AG04450 (cell line): ENCODE data around the gene CLMP. TPM values are rescaled to one million over a fixed set of nuclear protein-coding genes. Genes with fewer than 3 reads are reported as not detected.

Source experiments
- CTCF ChIA-PET: fragments of 300-600, 350-600 bp; formaldehyde crosslinking; extraction: SDS; loops from one replicate; lab custom pipeline; 2022; ENCODE audit warnings: antibody characterized with exemption, inconsistent platforms; lab: Charles Lee
- POLR2A ChIA-PET: fragments of 350-600 bp; formaldehyde crosslinking; extraction: SDS; loops from one replicate; lab custom pipeline; 2021; ENCODE audit warnings: antibody characterized with exemption, inconsistent platforms; lab: Yijun Ruan, JAX
- DNase-seq: peaks from one replicate; pipeline ENCODE4 v3.0.0-alpha.2; 2011; ENCODE audit warnings: low read depth, low spot score
- H3K27ac ChIP-seq: one replicate; pipeline ENCODE4 v1.5.1; 2012; ENCODE audit warnings: low read depth, low read length, control low read depth
- H3K27me3 ChIP-seq: one replicate; pipeline ENCODE4 v1.6.0; 2012; ENCODE audit warnings: low read length; ENCODE audit not compliant: control insufficient read depth, insufficient read depth
- H3K4me3 ChIP-seq: 2 replicates; pipeline ENCODE4 v1.5.1; 2011; ENCODE audit warnings: mild to moderate bottlenecking, low read depth, low read length, control low read depth
- H3K9me3 ChIP-seq: 2 replicates; pipeline ENCODE4 v1.5.1; 2012; ENCODE audit warnings: low read length; ENCODE audit not compliant: control insufficient read depth, insufficient read depth
- polyA plus RNA-seq: library from polyadenylated mRNA; depleted of rRNA; stranded (reverse); fragments of >200 nt; gene quantifications from 2 replicates; pipeline ENCODE4 v1.2.3, GENCODE V29; 2011
- TF ChIP-seq, protein P1 (sequence below): IDR thresholded peaks from 2 replicates; pipeline ENCODE4 v1.5.1; 2011; ENCODE audit warnings: low read depth, low read length, control low read depth, inconsistent platforms

CLMP gene
- polyA plus RNA-seq, 1 experiment, result 288 TPM

- Histone ChIP-seq H3K27ac (no peak overlapping the region), H3K4me3 (no peak overlapping the region), H3K27me3 (no peaks in the 10 kb centered on the region), H3K9me3 (peaks cover 5% of the 10 kb centered on the region)
- CTCF ChIA-PET, result interaction anchor here (1.5 kb wide), 1 partner anchor 62 kb away, joined by 7 read pairs; no protein-coding TSS in a partner anchor
- no peak for DNase-seq
- POLR2A ChIA-PET, result interaction anchor here (0.6 to 1.3 kb wide), 4 partner anchors 10 to 486 kb away, joined by 3 read pairs; partner anchors contain the start of gene CLMP
- TF ChIP-seq, protein P1, sequence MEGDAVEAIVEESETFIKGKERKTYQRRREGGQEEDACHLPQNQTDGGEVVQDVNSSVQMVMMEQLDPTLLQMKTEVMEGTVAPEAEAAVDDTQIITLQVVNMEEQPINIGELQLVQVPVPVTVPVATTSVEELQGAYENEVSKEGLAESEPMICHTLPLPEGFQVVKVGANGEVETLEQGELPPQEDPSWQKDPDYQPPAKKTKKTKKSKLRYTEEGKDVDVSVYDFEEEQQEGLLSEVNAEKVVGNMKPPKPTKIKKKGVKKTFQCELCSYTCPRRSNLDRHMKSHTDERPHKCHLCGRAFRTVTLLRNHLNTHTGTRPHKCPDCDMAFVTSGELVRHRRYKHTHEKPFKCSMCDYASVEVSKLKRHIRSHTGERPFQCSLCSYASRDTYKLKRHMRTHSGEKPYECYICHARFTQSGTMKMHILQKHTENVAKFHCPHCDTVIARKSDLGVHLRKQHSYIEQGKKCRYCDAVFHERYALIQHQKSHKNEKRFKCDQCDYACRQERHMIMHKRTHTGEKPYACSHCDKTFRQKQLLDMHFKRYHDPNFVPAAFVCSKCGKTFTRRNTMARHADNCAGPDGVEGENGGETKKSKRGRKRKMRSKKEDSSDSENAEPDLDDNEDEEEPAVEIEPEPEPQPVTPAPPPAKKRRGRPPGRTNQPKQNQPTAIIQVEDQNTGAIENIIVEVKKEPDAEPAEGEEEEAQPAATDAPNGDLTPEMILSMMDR, result no peak
Observed at GRCh38 chr11:123185326-123185725, 9.7 kb downstream of the CLMP start.

DNA sequence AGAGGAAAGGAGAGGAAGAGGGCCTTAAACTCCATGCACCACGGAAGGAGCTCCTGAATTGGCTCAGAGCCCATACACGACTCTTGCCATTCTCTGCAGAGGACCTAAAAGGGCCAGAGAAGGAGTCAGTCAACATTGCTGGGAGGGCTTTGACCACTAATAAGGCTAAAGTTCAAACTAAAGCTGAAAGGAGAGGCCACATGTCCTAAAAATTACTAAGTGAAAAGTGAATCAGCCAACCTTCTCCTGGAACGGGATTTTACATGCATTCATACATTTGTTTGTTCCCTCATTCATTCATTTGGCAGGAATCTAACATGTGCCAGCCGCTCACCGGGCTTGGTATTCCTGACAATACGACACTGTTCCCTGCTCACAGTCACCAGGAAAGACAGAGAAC lies 10.5 kb downstream of the CLMP start:
- Histone ChIP-seq H3K4me3 (no peak overlapping the region), H3K27ac (no peak overlapping the region), H3K9me3 (peaks cover 5% of the 10 kb centered on the region), H3K27me3 (no peaks in the 10 kb centered on the region)
- TF ChIP-seq, protein P1, result no peak
- CTCF ChIA-PET, result interaction anchor here (0.5 kb wide), 1 partner anchor 81 kb away, joined by 3 read pairs; no protein-coding TSS in a partner anchor
- POLR2A ChIA-PET, result interaction anchor here (0.6 to 1.3 kb wide), 5 partner anchors 11 to 485 kb away, joined by 3 to 4 read pairs (median 3); partner anchors contain the start of gene CLMP
- no peak for DNase-seq

DNA sequence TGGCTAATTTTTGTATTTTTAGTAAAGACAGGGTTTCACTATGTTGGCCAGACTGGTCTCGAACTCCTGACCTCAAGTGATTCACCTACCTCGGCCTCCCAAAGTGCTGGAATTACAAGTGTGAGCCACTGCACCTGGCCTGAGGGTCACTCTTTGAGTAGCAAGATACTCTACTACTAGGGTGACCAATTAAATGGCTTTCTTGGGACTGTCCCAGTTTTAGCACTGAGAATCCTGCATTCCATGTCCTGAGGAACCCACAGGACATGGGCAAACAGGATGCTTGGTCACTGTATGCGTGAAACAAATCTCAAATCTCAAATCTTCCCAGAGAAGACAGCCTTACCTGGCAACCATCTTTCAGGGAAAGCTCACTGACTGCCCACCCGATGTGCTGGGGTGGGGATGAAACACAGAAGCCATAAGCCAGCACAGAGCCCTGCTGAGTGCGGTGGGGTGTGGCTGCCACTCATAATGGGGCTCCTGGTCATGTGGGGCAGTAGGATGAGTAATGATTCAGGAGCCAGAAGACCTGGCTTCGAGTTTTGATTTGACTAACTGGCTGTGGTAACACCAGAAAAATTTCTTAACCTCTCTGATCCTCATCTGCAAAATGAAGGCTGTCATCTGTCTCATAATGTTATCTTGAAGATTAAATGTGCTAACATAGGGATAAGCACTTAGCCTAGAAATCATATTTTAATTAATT lies 11.5 kb downstream of the CLMP start:
- Histone ChIP-seq H3K4me3 (no peak overlapping the region), H3K9me3 (peaks cover 5% of the 10 kb centered on the region), H3K27me3 (no peaks in the 10 kb centered on the region), H3K27ac (no peak overlapping the region)
- TF ChIP-seq, protein P1, result no peak
- no peak for DNase-seq
- POLR2A ChIA-PET, result interaction anchor here (0.6 kb wide), 2 partner anchors 48 to 312 kb away, joined by 3 read pairs; no protein-coding TSS in a partner anchor
- CTCF ChIA-PET, result no interaction called here

DNA sequence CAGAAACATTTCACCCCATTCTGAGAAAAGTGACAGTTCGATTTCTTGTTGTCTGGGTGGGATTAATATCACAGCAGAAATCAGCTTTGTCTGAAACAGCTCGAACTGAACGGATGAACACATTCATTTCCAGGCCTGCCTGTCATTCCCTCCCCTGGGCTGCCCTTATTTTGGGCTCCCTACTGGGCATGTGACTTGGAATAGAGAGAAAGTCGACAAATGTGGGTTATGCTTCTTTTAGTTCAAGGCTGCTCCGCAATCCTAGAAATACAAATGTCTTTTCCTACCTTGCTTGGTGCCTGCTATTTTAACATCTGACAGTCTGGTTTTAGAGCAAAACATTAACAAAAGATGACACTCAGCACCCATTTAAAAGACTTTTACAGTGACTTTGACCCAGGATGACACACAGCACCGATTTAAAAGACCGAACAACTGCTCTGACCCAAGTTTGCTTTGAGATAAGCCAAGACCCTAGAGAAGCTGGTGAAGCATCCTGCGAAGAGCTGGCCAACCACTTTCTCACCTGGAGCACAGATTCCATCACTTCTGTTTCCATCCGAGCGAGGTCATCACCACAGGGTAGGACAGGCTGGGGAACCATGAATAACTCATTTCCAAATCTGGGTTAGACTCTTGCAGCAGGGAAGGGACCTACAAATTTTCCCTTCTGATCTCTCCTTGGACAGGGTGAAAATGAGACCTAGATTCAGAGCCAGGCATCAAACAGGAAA lies 13.1 kb downstream of the CLMP start:
- ChIA-PET CTCF (no interaction called here), POLR2A (no interaction called here)
- TF ChIP-seq, protein P1, result no peak
- H3K27ac ChIP-seq, result no peak overlapping the region
- H3K9me3 ChIP-seq, result peaks cover 5% of the 10 kb centered on the region
- H3K27me3 ChIP-seq, result no peaks in the 10 kb centered on the region
- DNase-seq, result no peak
- no peak overlapping the region for H3K4me3 ChIP-seq
